Measurements from ENCODE around the gene OBSCN.

Gene OBSCN

GRCh38 chr1:228408869-228409805, 201.3 kb downstream of the OBSCN start:
- DNase-seq, result no peak

GRCh38 chr1:228410015-228410414, 202.2 kb downstream of the OBSCN start:
- DNase-seq, result peak; percentile 28

- no peak for DNase-seq
These were observed 202.8 kb downstream of the OBSCN start for GRCh38 chr1:228410671-228411070.

GRCh38 chr1:228411121-228411520, 203.3 kb downstream of the OBSCN start:
- DNase-seq, result no peak

DNA sequence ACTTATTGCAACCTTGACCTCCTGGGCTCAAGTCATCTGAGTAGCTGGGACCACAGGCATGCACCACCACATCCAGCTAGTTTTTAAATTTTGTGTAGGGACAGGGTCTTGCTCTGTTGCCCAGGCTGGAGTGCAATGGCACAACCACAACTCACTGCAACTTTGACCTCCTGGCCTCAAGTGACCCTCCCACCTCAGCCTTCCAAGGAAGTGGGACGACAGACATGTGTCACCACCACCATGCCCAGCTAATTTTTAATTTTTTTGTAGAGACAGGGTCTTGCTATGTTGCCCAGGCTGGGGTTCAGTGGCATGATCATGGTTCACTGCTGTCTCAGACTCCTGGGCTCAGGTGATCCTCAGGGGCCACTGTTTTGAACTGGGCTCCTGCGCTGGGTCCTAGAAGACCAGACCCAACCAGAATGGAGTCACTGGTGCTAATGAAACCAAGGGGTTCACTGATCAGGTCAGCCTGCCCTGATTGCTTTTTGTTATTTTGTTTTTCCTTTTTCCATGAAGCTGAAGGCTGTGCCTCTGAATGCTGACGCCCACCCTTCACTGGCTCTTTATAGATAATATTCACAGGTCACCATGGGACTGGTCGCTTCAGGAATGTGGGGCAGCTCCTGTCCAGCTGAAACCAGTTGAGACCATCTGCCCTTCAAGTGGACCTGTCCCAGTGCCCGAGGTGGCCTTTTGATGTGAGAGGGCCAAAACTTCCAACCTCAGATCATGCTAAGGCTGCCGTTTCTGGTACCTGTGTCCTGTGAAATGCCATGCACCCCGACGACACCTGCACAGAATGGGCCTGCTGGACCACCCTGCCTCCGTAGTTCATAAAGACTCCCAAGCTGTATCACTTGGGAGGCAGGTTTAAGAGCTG, 203.9 kb downstream of the OBSCN start:
- no peak for DNase-seq

GRCh38 chr1:228413241-228414010, 205.6 kb downstream of the OBSCN start:
- no peak for DNase-seq

DNA sequence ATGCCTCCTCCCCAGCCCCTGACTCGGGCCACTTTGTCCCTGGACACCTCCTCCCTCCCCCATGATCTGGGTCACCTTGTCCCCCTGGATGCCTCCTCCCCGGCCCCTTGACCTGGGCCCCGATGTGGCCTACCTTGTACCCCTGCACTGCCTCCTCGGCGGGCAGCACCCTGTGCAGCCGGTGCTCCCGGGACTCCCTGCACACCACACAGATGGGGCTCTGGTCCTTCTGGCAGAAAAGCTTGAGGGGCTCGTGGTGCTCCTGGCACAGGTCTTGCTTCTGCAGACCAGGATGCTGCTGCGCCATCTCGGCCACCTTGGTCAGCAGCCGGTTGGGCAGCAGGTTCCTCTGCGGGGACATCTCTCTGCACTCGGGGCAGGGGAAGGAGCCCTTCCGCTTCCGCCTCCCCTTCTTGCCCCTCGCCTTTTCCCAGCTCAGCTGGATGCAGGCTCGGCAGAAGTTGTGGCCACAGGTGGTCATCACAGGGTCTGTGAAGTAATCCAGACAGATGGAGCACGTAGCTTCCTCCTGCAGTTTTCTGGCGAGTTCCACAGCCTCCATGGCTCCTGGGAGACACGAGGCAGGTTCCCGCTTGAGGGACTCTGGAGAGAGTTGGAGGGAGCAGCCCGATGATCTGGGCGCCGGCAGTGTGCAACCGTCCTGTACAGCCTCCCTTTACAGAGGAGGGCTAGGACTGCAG, 206.8 kb downstream of the OBSCN start:
- no peak for DNase-seq

- DNase-seq, result no peak
These were observed 207.4 kb downstream of the OBSCN start for GRCh38 chr1:228415221-228415620.

- DNase-seq, result no peak
These were observed 208.0 kb downstream of the OBSCN start for GRCh38 chr1:228415853-228416216.

GRCh38 chr1:228416217-228416933, 208.5 kb downstream of the OBSCN start, which contains the start of gene TRIM17:
TRIM17 (minus strand) TSS chr1:228416861; CDS start chr1:228415072, 1,789 bp downstream.
- DNase-seq, result peak; percentile 32

- no peak for DNase-seq
These were observed 209.2 kb downstream of the OBSCN start for GRCh38 chr1:228417061-228417460.

DNA sequence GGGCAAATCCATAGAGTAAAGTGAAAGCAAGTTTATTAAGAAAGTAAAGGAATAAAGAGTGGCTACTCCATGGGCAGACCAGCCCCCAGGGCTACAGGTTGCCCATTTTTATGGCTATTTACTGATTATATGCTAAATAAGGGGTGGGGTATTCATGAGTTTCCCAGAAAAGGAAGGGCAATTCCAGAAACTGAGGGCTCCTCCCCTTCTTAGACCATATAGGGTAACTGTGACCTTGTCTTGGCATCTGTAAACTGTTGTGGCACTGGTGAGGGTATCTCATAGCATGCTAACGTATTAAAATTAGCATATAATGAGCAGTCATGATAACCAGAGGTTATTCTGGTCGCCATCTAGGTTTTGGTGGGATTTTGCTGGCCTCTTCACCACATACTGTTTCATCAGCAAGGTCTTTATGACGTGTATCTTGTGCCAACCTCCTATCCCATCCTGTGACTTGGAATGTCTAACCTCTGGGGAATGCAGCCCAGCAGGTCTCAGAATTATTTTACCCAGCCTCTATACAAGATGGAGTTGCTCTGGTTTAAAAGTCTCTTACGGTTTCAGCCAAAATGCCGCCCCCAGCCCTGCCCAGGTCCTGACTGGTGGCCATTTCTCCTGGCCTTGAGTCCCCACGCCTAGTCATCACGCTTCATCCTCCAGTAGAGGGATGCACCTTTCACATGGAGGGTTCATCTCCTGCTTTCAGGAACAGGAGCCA, 209.8 kb downstream of the OBSCN start:
- peak; percentile 39 for DNase-seq

GRCh38 chr1:228420968-228421826, 213.4 kb downstream of the OBSCN start:
- peak; percentile 70 for DNase-seq

GRCh38 chr1:228423404-228424053, 215.7 kb downstream of the OBSCN start:
- no peak for DNase-seq

- no peak for DNase-seq
These were observed 217.1 kb downstream of the OBSCN start for GRCh38 chr1:228424685-228425660.

DNA sequence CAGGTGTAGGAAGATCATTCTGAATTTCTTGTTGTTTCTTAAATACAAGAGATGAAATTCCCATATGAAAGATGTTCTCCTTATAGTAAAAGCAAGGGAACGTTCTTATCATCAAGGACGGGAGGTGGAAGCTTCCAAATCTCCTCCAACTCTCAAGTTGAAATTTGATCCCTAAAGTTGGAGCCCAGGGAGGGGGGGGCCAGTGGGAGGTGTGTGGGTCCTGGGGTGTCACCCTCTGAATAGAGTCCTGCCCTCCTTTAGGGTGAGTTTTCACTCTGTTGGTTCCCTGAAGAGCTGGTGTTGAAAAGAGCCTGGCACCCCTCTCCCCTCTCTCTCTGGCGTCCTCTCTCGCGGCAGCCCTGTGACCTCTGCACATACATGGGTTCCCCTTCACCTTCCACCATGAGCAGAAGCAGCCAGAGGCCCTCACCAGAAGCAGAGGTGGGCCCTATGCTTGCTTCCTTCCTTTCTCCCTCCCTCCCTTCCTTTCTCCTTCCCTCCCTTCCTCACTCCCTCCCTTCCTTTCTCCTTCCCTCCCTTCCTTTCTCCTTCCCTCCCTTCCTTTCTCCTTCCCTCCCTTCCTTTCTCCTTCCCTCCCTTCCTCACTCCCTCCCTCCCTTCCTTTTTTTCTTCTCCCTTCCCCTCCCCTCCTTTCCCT, 218.8 kb downstream of the OBSCN start:
- no peak for DNase-seq

DNA sequence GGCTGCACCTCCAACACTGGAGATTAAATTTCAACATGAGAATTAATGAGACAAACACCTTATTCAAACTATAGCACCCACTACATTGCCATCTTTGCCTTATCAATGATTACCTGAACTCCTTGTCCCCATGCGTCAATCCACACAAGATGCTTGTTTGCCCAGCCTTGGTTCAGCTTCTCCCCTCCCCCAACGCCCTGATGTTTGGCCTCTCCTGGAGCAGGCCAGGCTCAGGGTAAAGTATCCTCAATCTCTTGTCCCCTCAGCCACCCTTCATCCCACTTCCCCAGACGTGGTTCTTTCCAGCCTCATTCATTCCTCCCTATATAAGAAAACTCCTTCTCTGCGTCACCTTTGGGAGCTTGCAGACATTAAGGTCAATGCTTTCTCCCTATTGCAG, 220.6 kb downstream of the OBSCN start:
- DNase-seq, result no peak
